SIG-M5 (cell line): ENCODE results near the gene MRPL40.
"Not testable (repeated sequence)": the region's sequence is repeated elsewhere in the genome, so short reads cannot be mapped to it uniquely, and the experiment has no call there.

Source experiments
- DNase-seq: peaks from one replicate; lab custom pipeline; 2025; lab: John Stamatoyannopoulos, UW

MRPL40 gene

DNA sequence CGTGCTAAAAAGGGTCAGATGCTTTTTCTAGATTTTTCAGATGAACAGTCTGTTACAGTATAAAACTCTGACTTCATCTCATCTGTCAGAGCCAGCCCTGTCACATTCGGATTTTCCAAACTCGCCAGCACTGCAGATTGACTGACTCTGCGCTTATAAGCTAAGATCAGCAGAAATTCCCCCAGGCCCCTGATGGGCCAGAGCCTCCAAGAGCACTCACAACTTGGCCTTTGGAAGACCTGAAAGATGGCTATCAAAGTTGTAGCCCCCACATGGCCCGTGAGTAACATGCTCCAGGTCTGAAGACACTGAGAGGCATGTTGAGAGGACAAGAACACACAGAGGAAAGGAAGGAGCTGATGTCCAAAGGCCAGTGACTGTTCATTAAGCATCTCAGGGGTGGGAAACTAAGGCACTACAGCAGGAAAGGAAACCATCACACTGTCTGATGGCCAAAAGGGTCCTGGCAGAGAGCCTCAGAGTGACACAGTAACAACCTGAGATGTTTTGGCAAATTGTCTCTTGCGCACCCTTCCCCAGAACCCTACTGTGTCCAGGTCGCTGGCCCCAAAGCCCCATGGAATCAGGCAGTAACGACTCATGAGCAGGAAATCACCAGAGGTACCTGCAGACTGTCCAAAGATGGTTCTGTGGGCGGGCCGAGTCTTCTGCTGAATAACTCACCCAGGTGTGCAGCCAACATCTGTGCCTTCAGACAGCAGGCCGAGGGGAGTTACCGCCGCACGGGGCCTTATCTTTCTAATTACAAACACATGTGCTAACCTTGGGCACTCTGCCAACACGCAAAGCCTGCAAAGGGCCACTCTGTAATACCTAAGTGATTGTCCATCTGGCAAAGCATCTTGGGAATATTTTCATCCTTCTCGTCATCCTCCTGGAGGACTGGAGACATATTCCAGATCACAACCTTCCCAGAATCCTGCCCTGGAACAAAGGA lies 24.4 kb upstream of the MRPL40 start:
- DNase-seq, result no peak

DNA sequence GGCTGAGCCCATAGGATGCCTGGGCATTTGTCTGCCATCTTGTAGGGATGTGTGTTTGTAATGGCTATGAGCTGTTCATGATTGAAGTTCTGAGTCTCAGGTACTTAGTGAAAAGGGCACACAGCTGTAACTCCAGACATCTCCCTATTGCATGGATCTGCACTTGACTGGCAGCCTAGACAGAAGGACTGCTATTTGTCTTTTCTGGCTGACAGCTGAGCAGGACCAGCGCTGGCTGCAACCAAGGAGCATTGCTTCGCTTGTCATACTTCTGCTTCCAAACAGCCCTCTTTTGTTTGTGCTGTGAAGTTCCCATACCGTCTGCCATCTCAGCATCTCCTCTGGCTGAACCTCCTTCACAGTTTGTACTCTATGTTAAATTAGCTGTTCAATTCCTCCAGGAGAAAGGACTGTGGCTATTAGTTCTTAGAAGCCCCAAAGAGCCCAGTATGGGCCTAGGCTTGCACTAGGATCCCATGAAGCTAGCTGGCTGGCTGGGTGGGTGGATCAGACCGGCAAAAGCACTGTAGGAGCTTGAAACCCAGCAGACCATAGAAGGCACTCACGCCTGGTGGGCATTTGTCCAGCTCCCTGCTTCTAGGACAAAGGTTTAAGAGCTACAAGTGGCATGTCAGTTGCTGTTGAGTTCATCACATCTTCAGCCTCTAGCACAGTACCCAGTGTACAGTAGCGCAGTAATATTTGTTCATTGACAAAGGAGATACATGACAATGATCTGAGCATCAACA lies 21.2 kb upstream of the MRPL40 start:
- no peak for DNase-seq

DNA sequence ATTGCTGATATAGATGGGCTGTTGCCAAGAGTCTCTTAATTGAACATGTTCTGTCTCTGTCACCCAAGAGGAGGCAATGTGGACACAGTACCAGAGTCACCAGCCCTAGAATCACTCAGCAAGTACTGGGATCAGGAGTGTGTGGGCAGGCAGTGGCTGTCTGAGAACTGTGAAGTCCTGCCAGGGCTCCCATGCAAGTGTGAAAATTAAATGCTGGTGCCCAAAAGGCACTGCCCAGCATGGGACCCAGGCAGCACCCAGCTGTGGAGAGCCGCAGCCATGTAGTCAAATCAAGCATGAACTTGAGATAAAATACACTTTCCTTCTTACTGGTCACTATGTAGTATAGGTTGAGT lies 20.7 kb upstream of the MRPL40 start:
- no peak for DNase-seq

- DNase-seq, result no peak
These were observed 19.9 kb upstream of the MRPL40 start for GRCh38 chr22:19412478-19412877.

GRCh38 chr22:19412923-19413322 lies 19.4 kb upstream of the MRPL40 start:
- DNase-seq, result no peak

DNA sequence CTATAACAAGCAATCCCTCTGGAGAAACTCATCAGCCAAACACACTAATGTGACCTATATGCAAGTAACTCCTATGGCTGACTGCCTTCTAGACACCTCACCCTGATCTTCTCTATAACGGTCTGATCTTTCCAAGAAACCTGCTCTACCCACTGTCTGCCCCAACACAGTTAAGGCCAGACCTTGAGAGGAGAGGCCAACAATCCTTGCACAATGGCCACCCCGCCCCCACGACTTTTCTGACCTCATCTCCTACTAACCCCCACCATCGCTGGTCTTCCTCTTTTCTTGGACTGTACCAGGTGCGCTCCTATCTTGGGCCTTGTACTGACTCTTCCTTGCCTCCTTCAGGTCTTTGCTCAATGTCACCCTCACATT lies 13.3 kb upstream of the MRPL40 start:
- no peak for DNase-seq

GRCh38 chr22:19419464-19420178 lies 12.7 kb upstream of the MRPL40 start:
- DNase-seq, result no peak

DNA sequence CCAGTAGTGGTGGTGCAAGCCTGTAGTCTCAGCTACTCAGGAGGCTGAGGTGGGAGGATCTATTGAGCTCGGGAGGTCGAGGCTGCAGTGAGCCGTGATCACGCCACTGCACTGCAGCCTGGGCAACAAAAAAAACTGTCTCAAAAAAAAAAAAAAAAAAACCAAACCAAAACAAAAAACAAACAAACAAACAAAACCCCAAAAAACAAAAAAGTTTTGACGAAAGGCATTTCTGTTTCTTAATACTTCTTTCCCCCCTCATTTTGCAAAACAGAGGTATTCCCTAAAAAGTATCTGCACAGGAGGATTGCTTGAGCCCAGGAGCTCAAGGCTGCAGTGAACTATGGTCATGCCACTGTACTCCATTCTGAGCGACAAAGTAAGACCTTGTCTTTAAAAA lies 12.0 kb upstream of the MRPL40 start:
- no peak for DNase-seq

- DNase-seq, result no peak
These were observed 9.7 kb upstream of the MRPL40 start for GRCh38 chr22:19422440-19423301.

DNA sequence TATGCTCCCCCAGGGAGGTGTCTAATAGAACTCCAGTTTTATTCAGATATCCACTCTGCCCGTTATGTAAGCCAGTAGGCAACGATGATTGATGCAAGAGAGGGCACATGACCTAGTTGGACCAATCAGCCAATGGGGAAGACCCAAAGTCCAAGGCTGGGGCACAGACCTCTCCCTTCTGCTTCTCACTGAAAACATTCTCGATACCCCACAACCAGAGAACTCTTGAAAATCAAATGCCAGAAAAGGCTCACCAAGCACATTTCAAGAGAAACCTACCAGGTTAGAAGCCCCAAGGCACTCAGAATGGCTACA lies 8.2 kb upstream of the MRPL40 start:
- no peak for DNase-seq

DNA sequence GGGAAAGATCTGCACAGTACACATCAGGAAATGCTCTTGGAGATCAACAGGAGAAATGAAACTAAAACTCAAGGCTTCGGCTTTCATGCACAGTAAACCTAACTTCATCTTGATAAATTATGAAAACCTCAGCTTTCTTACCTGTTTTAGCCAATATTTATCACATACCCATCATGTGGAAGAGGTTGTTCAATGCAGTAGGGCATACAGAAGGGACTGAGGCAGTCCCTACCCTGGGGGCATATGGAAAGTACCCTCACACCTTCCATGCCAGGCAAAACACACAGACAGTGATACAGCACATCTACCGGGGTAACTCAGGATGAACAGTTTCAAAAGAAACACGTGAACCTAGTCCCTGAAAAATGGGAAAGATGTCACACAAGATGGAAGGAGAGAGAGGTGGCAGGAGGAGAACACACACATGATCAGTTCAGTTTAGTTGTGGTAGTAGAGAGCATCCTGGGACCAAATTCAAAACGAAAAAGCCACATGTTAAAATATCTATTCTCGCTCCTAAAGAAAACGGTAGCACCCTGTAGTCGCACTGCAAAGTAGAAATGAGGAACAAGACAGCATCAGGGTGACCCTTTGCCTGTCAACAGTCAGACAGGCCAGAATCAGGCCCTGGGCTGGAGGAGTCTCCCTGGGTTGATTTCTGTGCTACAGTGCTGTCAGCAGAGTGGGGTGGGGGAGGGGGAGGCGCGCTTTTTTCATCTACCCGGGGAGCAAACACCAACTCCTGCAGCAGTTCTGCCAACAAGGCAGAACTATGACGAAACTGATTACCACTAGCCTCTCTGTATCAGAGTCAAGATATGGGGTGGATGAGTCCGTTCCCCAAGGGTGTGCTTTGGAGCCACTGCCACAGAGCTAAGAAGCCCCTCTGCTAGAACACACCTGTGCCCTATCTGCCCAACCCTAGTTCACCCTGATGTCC lies 2.1 kb upstream of the MRPL40 start:
- no peak for DNase-seq

GRCh38 chr22:19430890-19431541 lies 1.3 kb upstream of the MRPL40 start:
- DNase-seq, result no peak

DNA sequence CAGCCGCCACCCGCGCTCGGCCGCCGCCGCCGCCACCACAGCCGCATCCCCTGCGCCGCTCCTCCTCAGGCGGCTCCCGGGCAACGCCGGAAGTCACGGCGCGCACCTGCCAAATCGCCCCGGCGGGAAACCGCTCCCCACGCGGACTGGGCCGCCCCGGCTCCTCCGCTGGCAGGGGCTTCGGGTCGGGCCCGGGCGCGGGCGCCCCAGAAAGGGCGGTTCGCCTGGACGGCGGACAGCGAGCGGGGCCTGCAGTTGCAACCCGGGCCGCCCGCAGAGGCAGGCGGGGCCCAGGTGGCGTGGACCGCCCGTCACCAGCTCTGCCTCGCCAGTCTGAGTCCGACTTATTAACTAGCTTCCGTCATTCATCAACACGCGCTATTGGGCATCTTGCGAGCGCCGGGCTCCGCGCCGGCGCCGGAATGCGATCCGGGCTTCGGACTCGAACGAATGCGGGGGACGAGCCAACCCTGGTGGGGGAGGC lies 654 bp upstream of the MRPL40 start, which contains the start of gene HIRA:
HIRA (minus strand) TSS at position 85 of the 484 bp plus-strand sequence. CDS start 257 bp downstream, outside the sequence.
- no peak for DNase-seq

DNA sequence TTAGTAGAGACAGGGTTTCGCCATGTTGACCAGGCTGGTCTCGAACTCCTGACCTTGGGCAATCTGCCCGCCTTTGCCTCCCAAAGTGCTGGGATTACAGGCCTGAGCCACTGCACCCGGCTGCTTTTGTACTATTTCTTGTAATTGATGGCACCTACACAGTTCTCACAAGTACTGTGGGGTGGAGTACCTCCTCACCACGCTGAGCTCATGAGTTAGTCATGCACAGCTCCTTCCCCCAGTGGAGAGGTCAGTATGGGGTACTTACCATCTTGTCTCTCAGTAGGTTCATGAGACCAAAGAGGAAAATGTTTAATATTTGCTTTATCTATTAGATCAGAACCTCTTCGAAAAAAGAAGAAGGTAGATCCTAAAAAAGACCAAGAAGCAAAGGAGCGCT lies 2.1 kb downstream of the MRPL40 start:
- no peak for DNase-seq

- no peak for DNase-seq
These were observed 2.7 kb downstream of the MRPL40 start for GRCh38 chr22:19434829-19435580.

- not testable (repeated sequence) for DNase-seq
These were observed 4.3 kb downstream of the MRPL40 start for GRCh38 chr22:19436444-19437161.

DNA sequence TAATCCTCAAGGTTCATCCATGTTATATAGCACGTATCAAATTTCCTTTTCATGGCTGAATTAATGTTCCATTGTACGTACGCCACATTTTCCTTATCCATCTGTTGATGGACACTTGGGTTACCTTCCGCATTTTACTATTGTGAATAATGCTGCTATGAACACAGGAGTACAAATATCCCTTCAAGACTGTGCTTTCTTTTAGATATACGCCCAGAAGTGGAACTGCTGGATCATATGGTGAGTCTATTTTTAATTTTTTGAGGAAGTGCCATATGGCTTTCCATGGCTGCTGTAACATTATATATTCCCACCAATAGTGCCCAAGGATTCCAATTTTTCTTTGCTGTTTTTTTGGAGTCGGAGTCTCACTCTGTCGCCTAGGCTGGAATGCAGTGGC lies 6.0 kb downstream of the MRPL40 start:
- DNase-seq, result no peak

DNA sequence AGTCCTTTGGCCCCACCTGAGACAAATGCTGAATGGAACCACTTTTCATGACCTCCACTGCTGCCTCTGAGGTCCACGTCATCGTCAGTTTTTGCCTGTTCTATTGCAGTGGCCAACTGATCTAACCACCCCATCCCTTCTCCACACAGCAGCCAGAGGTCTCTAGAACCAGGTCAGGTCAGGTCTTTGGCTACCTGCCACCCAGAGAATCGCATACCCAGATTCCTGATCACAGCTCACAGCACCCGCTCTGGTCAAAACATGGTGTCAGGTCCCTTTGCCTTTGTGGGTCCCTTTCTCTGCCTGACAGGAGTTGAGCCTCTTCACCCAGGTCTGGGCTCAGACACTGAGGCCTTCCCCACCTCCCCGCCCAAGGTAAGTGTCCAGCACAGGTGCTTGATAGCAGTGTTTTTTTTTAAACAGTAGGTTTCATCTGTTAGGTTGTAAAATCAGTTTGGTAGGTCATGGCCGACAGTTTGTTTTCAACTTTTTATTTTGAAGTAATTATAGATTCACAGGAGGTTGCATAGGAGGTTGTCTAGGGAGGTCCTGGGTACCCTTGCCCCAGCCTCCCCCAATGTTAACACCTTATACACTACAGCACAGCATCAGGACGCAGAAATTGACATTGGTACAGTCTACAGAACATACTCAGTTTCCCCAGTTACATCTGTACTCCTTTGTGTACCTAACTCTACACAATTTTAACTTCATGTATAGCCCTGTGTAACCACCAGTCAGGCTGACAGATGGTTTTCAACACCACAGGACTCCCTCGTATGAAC lies 8.3 kb downstream of the MRPL40 start:
- no peak for DNase-seq
